ENCODE measurements around the gene ECI2. TPM values are rescaled to one million over a fixed set of nuclear protein-coding genes. Genes with fewer than 3 reads are reported as not detected.

The ECI2 gene, protein sequence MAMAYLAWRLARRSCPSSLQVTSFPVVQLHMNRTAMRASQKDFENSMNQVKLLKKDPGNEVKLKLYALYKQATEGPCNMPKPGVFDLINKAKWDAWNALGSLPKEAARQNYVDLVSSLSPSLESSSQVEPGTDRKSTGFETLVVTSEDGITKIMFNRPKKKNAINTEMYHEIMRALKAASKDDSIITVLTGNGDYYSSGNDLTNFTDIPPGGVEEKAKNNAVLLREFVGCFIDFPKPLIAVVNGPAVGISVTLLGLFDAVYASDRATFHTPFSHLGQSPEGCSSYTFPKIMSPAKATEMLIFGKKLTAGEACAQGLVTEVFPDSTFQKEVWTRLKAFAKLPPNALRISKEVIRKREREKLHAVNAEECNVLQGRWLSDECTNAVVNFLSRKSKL
- 58.9 and 64.1 TPM in 2 replicates for total RNA-seq

- DNase-seq (ENCODE audit: low read depth in 2 of 2), result peak; percentile 42 to 67
Measured at GRCh38 chr6:4134841-4135664, at the start of gene ECI2. Gene ECI2 (minus strand): TSS chr6:4135575. CDS start chr6:4135560, 15 bp downstream.

GRCh38 chr6:4180652-4181255 is 45.4 kb upstream of the ECI2 start:
- peak; percentile 39 to 60 for DNase-seq (ENCODE audit: low read depth in 2 of 2)

GRCh38 chr6:4179960-4180651 is 44.7 kb upstream of the ECI2 start:
- DNase-seq (ENCODE audit: low read depth in 2 of 2), result no peak

GRCh38 chr6:4178737-4179333 is 43.5 kb upstream of the ECI2 start:
- DNase-seq (ENCODE audit: low read depth in 2 of 2), result no peak

- DNase-seq (ENCODE audit: low read depth in 2 of 2), result no peak
Measured at GRCh38 chr6:4176907-4177306, 41.5 kb upstream of the ECI2 start.

DNA sequence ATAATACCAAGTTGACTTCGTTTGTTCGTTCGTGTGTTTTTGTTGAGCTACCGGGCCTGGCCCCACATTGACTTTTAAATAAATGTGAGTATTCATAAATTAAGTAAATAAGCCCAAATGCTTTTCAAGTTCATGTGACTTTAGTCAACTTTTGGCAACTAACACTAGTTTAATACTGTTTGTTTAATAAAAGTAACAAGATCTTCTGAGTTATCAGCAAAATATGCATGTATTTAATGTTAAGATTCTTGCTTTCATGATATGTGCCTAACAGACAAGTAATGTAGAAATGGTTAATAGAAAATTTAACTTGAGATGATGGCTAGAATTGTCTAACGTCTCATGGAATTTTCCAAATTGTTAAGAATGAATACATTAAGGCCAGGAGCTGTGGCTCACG is 38.7 kb upstream of the ECI2 start:
- no peak for DNase-seq (ENCODE audit: low read depth in 2 of 2)

DNA sequence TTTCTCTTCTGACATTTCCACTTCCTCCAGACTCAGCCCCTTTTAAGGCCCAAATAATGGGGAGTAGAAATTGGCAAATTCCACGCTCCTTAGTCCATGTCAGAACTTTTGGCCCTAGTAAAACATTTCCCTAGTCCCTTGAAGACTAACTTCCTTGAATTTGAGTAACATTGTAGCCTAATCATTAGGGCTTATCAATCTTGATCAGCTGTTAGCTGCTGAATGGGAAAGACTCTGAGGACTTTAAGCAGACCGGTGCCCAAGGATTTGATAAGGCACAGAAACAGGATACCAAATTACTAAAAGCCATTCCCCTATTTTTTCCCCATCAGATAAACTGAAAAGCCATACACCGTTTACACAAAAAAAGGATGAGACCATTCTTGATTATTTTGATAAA is 37.0 kb upstream of the ECI2 start:
- no peak for DNase-seq (ENCODE audit: low read depth in 2 of 2)

DNA sequence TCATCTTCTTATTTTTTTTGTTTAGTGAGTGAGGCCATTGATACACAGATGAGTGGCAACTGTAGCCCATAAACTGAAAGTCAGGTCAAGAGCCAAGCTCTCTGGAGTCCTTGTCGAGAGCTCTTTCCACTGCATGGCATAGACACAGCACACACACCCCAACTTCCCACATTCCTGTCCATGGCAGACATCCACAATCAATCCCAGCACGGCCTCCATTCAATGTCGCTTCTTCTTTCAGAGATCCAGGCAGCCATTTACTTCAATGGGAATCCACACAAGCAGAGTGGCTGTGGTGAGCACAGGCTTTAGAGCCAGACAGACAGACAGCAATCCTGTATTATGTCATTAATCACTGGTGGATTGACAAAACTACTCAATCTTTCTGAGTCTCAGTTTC is 34.9 kb upstream of the ECI2 start:
- no peak for DNase-seq (ENCODE audit: low read depth in 2 of 2)

DNA sequence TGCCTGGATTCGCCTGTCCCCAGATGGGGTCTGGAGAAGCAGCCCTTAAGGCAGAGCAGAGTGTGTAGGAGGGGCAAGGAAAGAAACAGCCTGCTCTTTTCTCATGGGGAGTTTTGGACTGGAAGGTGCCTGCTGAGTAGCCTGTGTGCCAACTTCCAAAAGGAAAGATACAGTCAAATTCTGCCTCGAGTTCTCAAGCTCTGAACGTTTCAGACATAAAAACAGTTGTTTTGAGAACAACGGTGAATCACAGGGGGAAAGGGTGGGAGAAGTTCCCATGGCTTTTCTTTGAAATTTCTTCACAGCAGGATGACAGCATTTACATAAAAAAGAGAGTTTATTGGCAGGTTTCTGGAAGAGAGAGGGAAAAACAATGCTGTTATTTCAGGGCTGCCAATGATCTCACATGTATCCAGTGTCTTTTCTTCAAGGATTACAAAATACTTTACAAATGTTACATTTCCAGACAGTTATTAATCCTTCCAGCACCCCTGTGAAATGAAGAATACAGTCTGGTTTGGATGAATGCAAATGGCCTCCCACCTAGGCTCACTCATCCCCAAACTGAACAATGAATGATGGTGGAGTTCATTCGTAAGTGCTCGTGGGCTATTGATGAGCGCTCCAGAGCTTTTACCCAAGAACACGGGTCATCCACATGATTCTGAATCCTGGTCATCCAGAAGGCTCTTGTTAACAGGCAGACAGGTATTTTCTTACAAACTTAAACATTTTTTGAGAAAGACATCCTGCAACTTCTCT is 33.8 kb upstream of the ECI2 start:
- peak in 1 of 2 donors; percentile 4 for DNase-seq (ENCODE audit: low read depth in 2 of 2)

- no peak for DNase-seq (ENCODE audit: low read depth in 2 of 2)
Measured at GRCh38 chr6:4167833-4168232, 32.5 kb upstream of the ECI2 start.

DNA sequence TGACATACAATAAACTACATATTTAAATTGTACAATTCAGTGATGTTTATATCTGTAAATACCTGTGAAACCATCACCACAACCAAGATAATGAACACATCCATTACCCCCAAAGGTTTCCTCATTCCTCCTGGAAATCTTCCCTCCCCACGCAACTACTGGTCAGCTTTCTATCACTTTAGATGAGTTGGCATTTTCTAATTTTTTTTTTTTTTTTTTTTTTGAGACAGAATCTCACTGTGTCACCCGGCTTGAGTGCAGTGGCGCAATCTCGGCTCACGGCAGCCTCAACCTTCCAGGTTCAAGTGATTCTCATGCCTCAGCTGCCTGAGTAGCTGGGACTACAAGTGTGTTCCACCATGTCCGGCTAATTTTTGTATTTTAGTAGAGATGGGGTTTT is 31.7 kb upstream of the ECI2 start:
- no peak for DNase-seq (ENCODE audit: low read depth in 2 of 2)

- no peak for DNase-seq (ENCODE audit: low read depth in 2 of 2)
Measured at GRCh38 chr6:4164456-4164855, 29.1 kb upstream of the ECI2 start.

DNA sequence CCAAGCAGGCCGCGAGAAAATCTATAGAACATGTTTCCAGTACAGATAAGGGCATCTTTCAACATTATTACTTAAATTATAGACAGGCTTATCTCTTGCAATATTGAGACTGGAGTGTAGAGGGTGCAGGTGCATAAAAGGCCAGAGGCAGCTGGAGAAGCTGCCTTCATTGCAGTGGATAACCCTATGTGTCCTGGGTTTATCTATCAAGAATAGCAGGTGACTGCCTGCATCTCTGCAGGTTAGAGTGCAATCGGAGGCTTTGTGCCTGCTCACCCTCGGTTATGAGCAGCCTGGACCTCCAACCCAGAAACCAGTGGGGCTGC is 28.7 kb upstream of the ECI2 start:
- DNase-seq (ENCODE audit: low read depth in 2 of 2), result peak in 1 of 2 donors; percentile 24

DNA sequence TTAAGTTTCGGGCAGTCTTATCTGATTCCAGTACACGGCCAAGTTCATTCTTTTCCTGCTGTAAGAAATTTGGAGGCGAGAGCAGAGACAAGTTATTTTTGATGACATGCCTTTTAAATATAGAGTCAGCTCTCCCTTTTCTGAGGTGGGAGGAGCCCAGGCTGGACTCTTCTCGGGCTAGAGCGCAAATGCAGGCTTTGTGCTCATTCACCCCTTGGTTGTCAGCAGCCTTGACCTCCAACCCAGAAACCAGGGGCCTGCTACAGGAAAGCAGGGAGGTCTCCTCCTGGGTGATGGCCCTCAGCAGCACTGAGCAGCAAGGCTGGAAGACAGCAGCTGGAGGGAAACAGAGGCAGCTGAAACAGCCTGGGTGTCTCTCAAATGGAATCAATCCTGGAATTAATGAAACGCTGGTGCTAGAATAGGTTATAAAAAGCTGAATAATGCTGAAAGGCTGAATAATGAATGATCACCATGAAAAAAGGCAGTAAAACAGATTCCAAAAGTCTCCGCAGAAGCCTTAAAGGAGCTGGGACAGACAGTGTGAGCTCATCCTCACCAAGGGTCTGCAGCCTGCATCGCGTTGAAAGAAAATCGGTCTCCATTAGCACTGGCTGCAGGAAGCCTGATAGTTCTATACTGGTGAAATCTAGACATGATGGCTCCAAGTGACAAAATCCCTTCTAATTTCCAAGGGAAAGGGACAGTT is 28.2 kb upstream of the ECI2 start:
- no peak for DNase-seq (ENCODE audit: low read depth in 2 of 2)

DNA sequence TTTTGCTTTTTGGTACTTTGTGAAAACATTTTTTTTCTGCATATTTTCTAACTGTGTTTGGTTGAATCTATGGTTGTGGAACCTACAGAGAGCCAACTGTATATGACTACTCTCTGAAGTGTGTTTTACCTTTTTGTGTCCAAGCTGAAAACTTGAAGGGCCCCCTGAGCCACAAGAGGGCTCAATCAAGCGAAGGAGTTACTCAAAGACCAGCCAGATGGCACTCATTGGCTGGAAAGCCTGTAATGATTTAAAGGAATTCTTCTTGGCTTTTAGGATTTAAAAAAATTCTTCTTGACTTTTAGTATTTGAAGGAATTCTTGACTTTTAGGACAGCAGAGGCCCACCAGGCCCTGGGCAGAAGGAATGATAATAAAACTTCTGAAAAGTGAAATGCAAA is 27.0 kb upstream of the ECI2 start:
- no peak for DNase-seq (ENCODE audit: low read depth in 2 of 2)

DNA sequence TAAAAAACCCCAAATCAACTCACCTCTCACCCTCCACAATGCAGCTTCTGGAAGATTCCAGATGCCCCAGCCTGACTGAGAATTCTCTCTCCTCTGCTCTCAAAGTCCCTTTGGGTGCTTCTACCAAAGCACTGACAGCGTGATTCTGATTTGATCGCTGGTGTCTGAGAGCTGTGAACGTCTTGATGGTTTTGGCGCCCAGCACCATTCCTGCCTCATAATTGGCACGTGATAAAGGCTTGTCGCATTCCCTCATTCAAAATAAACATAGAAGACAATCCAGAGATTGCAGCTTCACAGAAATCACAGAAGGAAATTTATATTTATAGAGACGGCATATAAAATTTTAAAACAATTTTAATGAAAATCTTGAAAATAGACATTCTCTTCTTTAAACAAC is 24.1 kb upstream of the ECI2 start:
- DNase-seq (ENCODE audit: low read depth in 2 of 2), result no peak

DNA sequence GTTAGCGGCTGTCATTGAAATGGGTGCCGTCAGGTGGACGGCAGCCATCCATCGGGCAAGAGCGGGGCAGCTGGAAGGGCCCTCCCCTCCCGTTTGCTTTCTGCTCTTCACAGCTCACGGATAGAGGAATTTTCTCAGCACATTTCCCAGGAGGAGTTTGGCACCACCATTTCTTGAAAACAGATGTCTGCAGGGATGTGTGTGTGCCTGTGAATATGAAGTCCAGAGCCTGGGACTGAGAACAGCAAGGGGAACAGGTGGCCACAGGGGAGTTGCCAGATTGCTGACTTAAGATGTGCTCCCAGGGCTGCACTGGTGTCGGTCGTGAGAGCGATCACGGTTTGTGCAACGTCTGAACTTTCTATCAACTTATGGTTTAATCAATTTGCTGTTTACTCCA is 22.1 kb upstream of the ECI2 start:
- no peak for DNase-seq (ENCODE audit: low read depth in 2 of 2)

DNA sequence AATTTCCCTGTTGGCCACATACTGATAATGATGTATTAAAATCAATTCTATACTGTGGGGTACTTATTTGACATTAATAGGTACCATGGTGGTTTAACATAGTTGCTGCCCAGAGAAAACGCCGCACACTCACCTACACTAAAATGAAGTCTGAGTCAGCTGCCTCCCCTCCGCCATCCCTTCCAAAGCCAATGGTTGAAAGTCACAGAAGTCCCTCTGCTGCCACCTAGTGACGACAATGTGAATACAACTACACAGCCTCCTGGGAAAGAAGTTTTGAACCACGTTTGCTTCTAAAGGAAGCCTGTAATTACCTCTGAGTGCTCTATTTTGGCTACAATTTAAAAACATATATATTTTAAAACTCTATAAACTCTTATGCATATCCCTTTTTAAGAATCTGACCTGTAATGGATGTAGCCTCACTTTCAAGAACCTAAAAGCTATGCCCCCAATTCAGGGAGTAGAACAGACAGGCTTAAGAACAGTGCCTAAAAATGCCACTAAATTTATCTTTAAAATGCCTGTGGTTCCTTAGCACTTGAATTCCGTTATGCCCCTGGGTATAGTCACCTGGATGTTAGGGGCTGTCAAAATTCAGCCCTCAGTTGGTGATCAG is 20.6 kb upstream of the ECI2 start:
- DNase-seq (ENCODE audit: low read depth in 2 of 2), result peak; percentile 87 to 89

DNA sequence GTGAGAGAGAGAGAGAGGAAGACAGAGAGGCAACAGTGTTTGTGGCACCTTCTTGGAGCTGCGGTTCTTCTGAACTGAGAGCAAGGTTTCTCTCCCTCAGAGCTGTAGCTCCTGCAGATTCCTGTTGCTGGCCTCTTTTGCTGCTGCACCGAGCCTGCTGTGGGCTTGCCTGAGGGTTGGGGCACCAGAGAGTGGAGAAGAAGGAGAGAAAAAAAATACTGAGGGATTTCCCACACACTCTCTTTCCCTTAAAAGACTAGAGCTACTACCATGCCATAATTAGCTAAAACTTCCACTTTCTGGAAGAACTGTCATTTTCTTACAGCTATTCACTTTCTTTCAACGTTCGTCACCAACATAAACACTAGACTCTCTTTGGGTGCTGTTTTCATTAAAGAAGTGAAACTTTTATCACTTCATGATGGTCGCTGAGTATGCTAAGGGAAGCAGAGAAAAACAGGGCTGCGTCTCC is 18.2 kb upstream of the ECI2 start:
- no peak for DNase-seq (ENCODE audit: low read depth in 2 of 2)

DNA sequence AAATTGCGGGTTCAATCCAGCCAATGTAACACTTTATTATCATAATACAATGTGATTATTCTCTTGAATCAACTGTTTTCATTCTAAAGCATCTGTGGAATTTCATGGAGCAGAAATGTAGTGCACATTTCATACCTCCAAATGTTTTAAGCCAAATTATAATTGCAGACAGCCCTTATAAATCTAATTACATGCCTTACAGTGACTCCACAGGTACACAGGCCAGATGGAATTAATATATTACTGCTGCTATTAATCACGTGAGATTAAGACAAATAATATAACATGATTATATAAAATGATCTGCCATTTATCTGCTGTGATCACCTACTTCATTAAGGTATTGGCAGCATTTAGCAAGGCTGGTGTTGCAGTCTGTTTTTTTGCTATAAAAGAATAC is 9.7 kb upstream of the ECI2 start:
- no peak for DNase-seq (ENCODE audit: low read depth in 2 of 2)

Measured in lung microvascular endothelial cell (primary cell).